Ascending aorta (tissue), 2 donors: Measurements from ENCODE around the gene CCNB1IP1. TPM values are rescaled to one million over a fixed set of nuclear protein-coding genes. Genes with fewer than 3 reads are reported as not detected.

ENCODE experiments used
- DNase-seq, 2 donors: peaks; one replicate each; pipeline ENCODE4 v3.0.0-alpha.2; 2019; ENCODE audit warnings: low spot score in 2 of 2
- H3K27ac ChIP-seq, 2 donors: fragments of 200-600 bp; sonication (generic); one replicate each; pipeline ENCODE4 v1.5.1; 2016 to 2017; ENCODE audit warnings: mild to moderate bottlenecking in 1 of 2
- H3K27me3 ChIP-seq: fragments of 200-600 bp; sonication (generic); one replicate; pipeline ENCODE4 v1.5.1; 2017
- H3K36me3 ChIP-seq, 2 donors: fragments of 200-600 bp; sonication (generic); one replicate each; pipeline ENCODE4 v1.5.1; 2016
- H3K4me1 ChIP-seq, 2 donors: fragments of 200-600 bp; sonication (generic); one replicate each; pipeline ENCODE4 v1.5.1; 2016 to 2017; ENCODE audit warnings: mild to moderate bottlenecking in 1 of 2
- H3K4me3 ChIP-seq, 2 donors: fragments of 200-600 bp; sonication (generic); one replicate each; pipeline ENCODE4 v1.5.1; 2016 to 2017; ENCODE audit warnings: mild to moderate bottlenecking in 1 of 2
- H3K9me3 ChIP-seq, 2 donors: fragments of 200-600 bp; sonication (generic); one replicate each; pipeline ENCODE4 v1.5.1; 2016
- intact Hi-C: fragments of 100-400 bp; cut with DNase I; formaldehyde crosslinking; loops from one replicate; pipeline ENCODE4 v1.15.1; 2023
- total RNA-seq: library from RNA; depleted of rRNA; stranded (reverse); fragments of >200 nt; gene quantifications from one replicate; pipeline ENCODE4 v1.1.0, GENCODE V29; 2016
- TF ChIP-seq, protein P1 (sequence below), 3 experiments: fragments of 200-600 bp in 2 of 3; fragments of 450-650 bp in 1 of 3; sonication (generic) in 2 of 3; IDR thresholded peaks; one replicate each; pipeline ENCODE4 v1.5.1; 2016 to 2019; ENCODE audit warnings: antibody characterized with exemption in 3 of 3, mild to moderate bottlenecking in 1 of 3, moderate library complexity in 1 of 3

The CCNB1IP1 gene
- total RNA-seq, 1 donor from 2014 or later = 12.6 TPM

- intact Hi-C loops = loop anchor here (5.0 kb wide), 1 partner anchor 34 kb away; no protein-coding TSS in a partner anchor
- H3K27ac ChIP-seq = no peak overlapping the region
- H3K9me3 ChIP-seq = no peaks in the 10 kb centered on the region
- no peaks in the 10 kb centered on the region for H3K4me1 ChIP-seq
- H3K36me3 ChIP-seq = peaks cover 47 to 72% of the 10 kb centered on the region in 2 donors
- H3K27me3 ChIP-seq = no peaks in the 10 kb centered on the region
- TF ChIP-seq, protein P1, sequence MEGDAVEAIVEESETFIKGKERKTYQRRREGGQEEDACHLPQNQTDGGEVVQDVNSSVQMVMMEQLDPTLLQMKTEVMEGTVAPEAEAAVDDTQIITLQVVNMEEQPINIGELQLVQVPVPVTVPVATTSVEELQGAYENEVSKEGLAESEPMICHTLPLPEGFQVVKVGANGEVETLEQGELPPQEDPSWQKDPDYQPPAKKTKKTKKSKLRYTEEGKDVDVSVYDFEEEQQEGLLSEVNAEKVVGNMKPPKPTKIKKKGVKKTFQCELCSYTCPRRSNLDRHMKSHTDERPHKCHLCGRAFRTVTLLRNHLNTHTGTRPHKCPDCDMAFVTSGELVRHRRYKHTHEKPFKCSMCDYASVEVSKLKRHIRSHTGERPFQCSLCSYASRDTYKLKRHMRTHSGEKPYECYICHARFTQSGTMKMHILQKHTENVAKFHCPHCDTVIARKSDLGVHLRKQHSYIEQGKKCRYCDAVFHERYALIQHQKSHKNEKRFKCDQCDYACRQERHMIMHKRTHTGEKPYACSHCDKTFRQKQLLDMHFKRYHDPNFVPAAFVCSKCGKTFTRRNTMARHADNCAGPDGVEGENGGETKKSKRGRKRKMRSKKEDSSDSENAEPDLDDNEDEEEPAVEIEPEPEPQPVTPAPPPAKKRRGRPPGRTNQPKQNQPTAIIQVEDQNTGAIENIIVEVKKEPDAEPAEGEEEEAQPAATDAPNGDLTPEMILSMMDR (IDR thresholded peaks at IDR 0.05) = no peak
- H3K4me3 ChIP-seq = no peak overlapping the region
- DNase-seq = no peak
These were observed 23.3 kb upstream of the CCNB1IP1 start for GRCh38 chr14:20356422-20356821.

GRCh38 chr14:20350860-20351259, 17.8 kb upstream of the CCNB1IP1 start:
- Histone ChIP-seq H3K27ac (no peak overlapping the region), H3K4me1 (no peaks in the 10 kb centered on the region), H3K9me3 (no peaks in the 10 kb centered on the region), H3K36me3 (peaks cover 50 to 82% of the 10 kb centered on the region in 2 donors), H3K27me3 (no peaks in the 10 kb centered on the region), H3K4me3 (no peak overlapping the region)
- intact Hi-C loops = no loop called here
- TF ChIP-seq, protein P1 (IDR thresholded peaks at IDR 0.05) = peak in 1 of 3 experiments; percentile 14
- DNase-seq = no peak

DNA sequence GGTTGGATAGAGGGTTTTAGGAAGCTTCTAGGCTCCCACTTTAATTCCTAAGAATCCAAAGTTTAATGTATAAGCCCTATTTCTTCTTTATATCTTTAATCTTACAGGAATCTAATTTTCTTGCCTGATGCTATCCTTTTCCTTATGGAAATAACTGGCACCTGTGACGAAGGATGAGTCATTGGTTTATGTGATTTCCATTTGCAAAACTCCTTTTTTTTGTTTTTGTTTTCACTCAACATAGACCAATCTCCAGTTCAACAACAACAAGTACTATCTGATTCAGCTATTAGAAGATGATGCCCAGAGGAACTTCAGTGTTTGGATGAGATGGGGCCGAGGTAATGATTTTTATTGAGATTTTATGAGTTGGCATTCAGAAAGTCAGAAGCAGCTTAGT, 17.2 kb upstream of the CCNB1IP1 start:
- no peaks in the 10 kb centered on the region for H3K9me3 ChIP-seq
- H3K27me3 ChIP-seq = no peaks in the 10 kb centered on the region
- H3K36me3 ChIP-seq = peaks cover 46 to 82% of the 10 kb centered on the region in 2 donors
- TF ChIP-seq, protein P1 (IDR thresholded peaks at IDR 0.05) = no peak
- no peaks in the 10 kb centered on the region for H3K4me1 ChIP-seq
- no peak overlapping the region for H3K27ac ChIP-seq
- intact Hi-C loops = no loop called here
- DNase-seq = no peak
- H3K4me3 ChIP-seq = no peak overlapping the region

GRCh38 chr14:20347747-20348146, 14.7 kb upstream of the CCNB1IP1 start:
- Histone ChIP-seq H3K27ac (no peak overlapping the region), H3K27me3 (no peaks in the 10 kb centered on the region), H3K9me3 (no peaks in the 10 kb centered on the region), H3K4me3 (no peak overlapping the region), H3K4me1 (peaks cover 4 to 9% of the 10 kb centered on the region in 2 donors), H3K36me3 (peaks cover 26 to 58% of the 10 kb centered on the region in 2 donors)
- TF ChIP-seq, protein P1 (IDR thresholded peaks at IDR 0.05) = no peak
- intact Hi-C loops = no loop called here
- no peak for DNase-seq

- no peak for DNase-seq
- H3K4me3 ChIP-seq = no peak overlapping the region
- H3K27ac ChIP-seq = no peak overlapping the region
- TF ChIP-seq, protein P1 (IDR thresholded peaks at IDR 0.05) = no peak
- H3K27me3 ChIP-seq = no peaks in the 10 kb centered on the region
- peaks cover 17 to 49% of the 10 kb centered on the region in 2 donors for H3K36me3 ChIP-seq
- peaks cover 4 to 9% of the 10 kb centered on the region in 2 donors for H3K4me1 ChIP-seq
- intact Hi-C loops = no loop called here
- no peaks in the 10 kb centered on the region for H3K9me3 ChIP-seq
These were observed 13.6 kb upstream of the CCNB1IP1 start for GRCh38 chr14:20346713-20347112.

DNA sequence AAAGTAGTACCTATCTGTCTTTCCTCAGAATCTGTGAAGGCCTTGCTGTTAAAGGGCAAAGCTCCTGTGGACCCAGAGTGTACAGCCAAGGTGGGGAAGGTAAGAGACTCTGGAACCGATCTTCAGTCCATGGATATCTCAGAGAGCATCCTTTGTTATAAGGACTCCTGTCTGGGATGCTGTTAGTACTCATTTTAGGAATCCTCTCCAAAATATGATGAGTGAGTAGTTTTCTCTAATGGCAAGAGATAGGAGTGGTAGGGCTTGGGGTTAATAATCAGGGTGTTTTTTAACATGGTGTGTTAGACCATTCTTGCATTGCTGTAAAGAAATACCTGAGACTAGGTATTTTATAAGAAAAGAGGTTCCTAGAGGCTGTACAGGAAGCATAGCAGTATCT, 12.3 kb upstream of the CCNB1IP1 start:
- intact Hi-C loops = no loop called here
- peaks cover 4 to 9% of the 10 kb centered on the region in 2 donors for H3K4me1 ChIP-seq
- no peak overlapping the region for H3K27ac ChIP-seq
- no peak overlapping the region for H3K4me3 ChIP-seq
- TF ChIP-seq, protein P1 (IDR thresholded peaks at IDR 0.05) = no peak
- no peaks in the 10 kb centered on the region for H3K9me3 ChIP-seq
- no peak for DNase-seq
- H3K36me3 ChIP-seq = peaks cover 8 to 40% of the 10 kb centered on the region in 2 donors
- no peaks in the 10 kb centered on the region for H3K27me3 ChIP-seq
